ENCODE results near the gene GNMT.
A peak's percentile ranks its signal among the peaks of the same experiment; 100 is the strongest.
"Not testable (repeated sequence)": the region's sequence is repeated elsewhere in the genome, so short reads cannot be mapped to it uniquely, and the experiment has no call there.

GNMT gene

GRCh38 chr6:42978839-42979522, 18.4 kb downstream of the GNMT start, which contains the start of gene PEX6:
TSS of gene PEX6 (minus strand) at chr6:42979181. CDS start at chr6:42979150, 31 bp downstream.
- Mint-ChIP-seq H3K36me3 (ENCODE audit: low read depth) (peaks cover 8% of the 10 kb centered on the region), H3K4me3 (peak within 1 kb of the TSS; percentile 88), H3K9me3 (no peaks in the 10 kb centered on the region), H3K27ac (peak within 1 kb of the TSS; percentile 96), H3K27me3 (ENCODE audit: low read depth) (no peaks in the 10 kb centered on the region), H3K4me1 (ENCODE audit: low read depth) (peaks cover 32% of the 10 kb centered on the region)

DNA sequence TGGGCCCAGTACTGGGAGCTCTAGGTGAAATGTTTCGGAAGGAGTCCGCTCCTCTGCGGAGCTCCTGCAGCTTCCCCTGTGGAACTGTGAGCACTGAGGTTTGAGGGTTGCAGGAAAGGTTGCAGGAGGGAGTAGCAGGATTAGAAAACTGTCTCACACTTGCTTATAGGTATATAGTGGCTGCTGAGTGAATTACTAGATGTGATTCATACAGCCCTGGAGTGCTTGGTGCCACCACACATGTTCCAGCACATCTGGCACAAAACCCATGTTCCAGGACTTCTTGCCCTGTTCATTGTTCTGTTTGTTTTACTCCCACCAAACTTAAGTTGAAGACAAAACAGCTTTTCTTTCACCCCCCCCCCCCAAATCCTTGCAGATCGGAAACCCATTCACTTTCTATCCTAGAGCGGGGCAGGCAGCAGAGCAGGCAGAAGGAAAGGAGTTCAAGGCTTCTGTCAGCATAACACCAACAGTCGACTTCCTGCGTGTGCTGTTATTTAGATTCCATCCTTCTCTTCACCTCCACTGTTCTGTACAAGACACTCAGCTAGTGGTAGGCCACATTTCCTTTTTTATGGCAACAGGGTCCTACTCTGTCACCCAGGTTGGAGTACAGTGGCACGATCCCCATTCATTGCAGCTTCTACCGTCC, 19.1 kb downstream of the GNMT start:
- Mint-ChIP-seq H3K4me1 (ENCODE audit: low read depth) (peaks cover 34% of the 10 kb centered on the region), H3K9me3 (no peaks in the 10 kb centered on the region), H3K36me3 (ENCODE audit: low read depth) (peaks cover 7% of the 10 kb centered on the region), H3K27ac (peak overlapping the region; percentile 96), H3K27me3 (ENCODE audit: low read depth) (no peaks in the 10 kb centered on the region), H3K4me3 (peak overlapping the region; percentile 87)

- Mint-ChIP-seq H3K4me1 (ENCODE audit: low read depth) (peaks cover 46% of the 10 kb centered on the region), H3K27ac (peak overlapping the region; percentile 2), H3K36me3 (ENCODE audit: low read depth) (peaks cover 9% of the 10 kb centered on the region), H3K27me3 (ENCODE audit: low read depth) (no peaks in the 10 kb centered on the region), H3K4me3 (no peak overlapping the region), H3K9me3 (no peaks in the 10 kb centered on the region)
These were observed 21.3 kb downstream of the GNMT start for GRCh38 chr6:42981836-42982235.

DNA sequence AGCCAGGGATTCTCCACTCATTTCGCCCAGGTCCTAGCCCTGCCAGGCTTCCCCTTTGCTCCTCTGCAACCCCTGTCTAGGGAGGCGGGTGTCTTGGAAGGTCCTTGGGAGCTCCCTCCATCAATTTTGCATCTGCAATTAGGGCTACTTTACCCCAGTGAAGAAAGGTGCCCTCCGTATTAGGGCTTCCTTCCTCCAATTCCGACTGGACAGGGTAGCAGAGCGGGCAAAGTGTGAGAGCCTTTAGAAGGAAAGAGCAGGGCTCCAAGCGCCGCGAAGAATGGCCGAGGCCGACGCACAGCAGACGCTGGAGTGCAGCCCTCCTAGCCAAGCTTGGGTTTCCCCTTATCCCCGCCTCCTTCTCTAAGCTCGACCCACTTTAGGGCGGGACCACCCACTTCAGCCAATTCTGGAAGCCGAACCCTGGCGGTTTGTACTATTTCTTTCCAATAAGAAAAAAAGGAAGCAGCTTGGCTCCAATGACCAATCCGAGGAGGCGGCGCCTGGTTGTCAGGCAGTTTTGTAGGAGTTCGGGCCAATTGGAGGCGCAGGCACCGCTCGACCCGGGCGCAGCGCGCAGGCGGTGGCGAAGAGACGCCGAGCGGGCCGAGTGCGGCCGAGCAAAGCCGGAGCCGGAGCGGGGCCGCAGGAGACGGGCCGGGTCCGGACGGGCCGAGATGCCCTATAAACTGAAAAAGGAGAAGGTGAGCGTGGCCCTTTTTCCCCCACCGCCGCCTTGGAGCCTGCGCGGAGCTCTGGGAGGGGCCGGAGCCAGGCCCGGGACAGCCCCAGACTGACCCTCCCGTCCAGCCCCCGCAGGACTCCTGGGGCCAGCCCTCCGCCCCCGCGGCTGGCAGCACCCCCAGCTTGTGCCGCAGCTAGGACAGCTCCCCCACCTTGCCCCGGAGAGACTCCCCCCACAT, 23.7 kb downstream of the GNMT start, which contains the start of gene PPP2R5D:
Gene PPP2R5D, plus strand, starts transcription at position 570 of the 923 bp plus-strand sequence. Its CDS starts 108 bp downstream, at position 678.
- Mint-ChIP-seq H3K27me3 (ENCODE audit: low read depth) (no peaks in the 10 kb centered on the region), H3K4me1 (ENCODE audit: low read depth) (peaks cover 48% of the 10 kb centered on the region)

DNA sequence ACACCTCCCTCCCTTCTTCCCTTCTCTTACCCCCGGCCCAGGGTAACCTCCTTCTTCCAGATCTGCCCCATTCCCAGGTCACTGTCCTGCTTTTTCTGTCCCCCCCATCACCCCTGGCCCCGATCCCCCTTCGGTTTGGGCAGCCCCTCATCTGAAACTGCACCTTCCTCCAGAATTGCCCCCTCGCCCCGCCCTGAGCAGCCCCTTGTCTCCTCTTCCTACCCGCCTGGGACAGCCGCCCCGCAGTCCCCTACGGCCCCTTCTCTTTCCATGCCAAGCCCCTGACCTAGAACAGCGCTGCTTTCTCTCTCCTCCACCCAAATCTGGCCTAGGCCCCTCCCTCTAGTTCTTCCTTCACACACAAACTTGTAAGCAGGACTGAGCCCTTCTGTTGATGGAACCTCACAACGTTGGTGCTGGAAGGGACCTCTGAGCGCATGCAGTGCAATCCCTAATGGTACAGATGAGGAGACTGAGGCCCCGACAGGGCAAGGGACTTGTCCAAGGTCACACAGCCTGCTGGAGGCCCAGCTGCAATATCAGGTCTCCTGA, 24.4 kb downstream of the GNMT start:
- peaks cover 42% of the 10 kb centered on the region for H3K4me1 Mint-ChIP-seq (ENCODE audit: low read depth)

More for the DNA sequence above, 23.7 kb downstream of the GNMT start, which contains the start of gene PPP2R5D:
- Mint-ChIP-seq H3K4me3 (peak within 1 kb of the TSS; percentile 95), H3K36me3 (ENCODE audit: low read depth) (peaks cover 9% of the 10 kb centered on the region), H3K9me3 (no peaks in the 10 kb centered on the region), H3K27ac (peak within 1 kb of the TSS; percentile 87)

DNA sequence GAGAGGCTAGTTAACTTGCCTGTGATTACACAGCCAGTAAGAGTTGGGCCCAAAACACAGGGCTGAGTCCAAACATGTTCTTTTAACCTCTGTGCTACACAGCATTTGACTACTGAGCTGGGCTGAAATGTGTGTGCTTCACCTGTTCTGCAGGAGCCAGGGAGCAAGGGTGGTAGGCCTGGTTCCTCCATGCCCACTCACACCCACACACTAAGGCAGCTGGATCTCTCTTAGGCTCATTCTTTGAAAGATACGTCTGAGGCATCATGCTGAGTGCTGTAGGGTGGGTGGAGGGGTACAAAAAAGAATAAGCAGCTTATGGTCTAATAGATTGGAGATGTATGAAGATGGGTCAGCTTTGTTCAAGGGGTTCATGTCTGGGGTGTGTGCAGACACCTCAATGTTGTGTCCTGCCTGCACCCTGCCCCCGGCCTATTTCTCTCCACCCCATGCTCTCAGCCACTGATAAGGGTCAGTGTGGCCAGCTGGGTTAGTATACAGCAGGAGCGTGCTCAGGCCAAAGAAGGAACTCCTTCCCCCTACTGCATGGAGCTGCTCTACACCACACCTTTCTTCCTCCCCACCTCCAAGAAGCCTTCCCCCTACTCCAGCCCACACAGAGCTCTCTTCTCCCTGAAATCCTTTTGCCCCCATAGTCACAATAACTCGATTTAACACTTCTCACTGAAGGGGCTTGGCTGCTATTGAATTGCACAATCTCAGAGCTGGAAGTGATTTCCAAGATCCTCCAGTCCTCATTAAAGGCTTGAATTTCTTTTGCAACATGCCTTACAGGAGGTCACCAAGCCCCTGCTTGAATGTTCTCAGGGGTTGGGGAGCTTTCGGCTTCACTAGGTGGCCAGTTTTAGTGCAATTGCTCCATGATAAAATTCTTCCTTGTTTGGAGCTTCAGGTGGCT, 27.2 kb downstream of the GNMT start:
- Mint-ChIP-seq H3K36me3 (ENCODE audit: low read depth) (peaks cover 21% of the 10 kb centered on the region), H3K4me1 (ENCODE audit: low read depth) (peaks cover 38% of the 10 kb centered on the region), H3K4me3 (no peak overlapping the region), H3K27ac (peak overlapping the region; percentile 46), H3K27me3 (ENCODE audit: low read depth) (no peaks in the 10 kb centered on the region), H3K9me3 (no peaks in the 10 kb centered on the region)

More for the DNA sequence above, 24.4 kb downstream of the GNMT start:
- Mint-ChIP-seq H3K27me3 (ENCODE audit: low read depth) (no peaks in the 10 kb centered on the region), H3K36me3 (ENCODE audit: low read depth) (peaks cover 13% of the 10 kb centered on the region), H3K9me3 (no peaks in the 10 kb centered on the region), H3K4me3 (peak overlapping the region; percentile 95), H3K27ac (peak overlapping the region; percentile 85)

DNA sequence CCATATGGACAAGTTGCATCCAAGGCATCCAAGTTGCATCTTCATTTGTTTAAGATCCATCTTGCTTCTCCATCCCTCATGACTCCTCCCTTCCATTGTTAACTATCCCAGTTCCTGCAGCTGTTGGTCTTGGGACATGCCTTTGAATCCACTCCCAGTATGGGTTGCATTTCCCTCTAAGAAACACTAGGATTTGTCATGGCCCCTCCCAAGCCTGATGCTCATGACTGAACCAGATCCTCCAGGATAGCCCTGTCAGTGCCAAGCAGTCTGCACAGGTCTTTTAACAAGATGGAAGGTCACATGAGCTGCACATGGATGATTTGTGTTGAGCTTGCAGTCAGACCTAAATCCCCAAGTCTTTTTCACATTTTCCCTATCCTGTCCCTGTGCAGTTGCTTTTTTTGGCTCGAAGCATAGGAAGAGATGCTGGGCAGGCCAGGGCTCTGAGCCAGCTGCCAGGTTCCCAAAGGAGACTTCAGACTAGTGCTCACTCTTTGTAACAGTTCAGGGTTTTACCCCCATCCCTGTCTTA, 28.0 kb downstream of the GNMT start:
- no peak overlapping the region for H3K4me3 Mint-ChIP-seq
- H3K4me1 Mint-ChIP-seq (ENCODE audit: low read depth), result peaks cover 40% of the 10 kb centered on the region
- peaks cover 22% of the 10 kb centered on the region for H3K36me3 Mint-ChIP-seq (ENCODE audit: low read depth)
- no peaks in the 10 kb centered on the region for H3K27me3 Mint-ChIP-seq (ENCODE audit: low read depth)
- no peaks in the 10 kb centered on the region for H3K9me3 Mint-ChIP-seq
- no peak overlapping the region for H3K27ac Mint-ChIP-seq

GRCh38 chr6:42989923-42990322, 29.4 kb downstream of the GNMT start:
- Mint-ChIP-seq H3K4me3 (no peak overlapping the region), H3K27me3 (ENCODE audit: low read depth) (no peaks in the 10 kb centered on the region), H3K36me3 (ENCODE audit: low read depth) (peaks cover 23% of the 10 kb centered on the region), H3K9me3 (no peaks in the 10 kb centered on the region), H3K4me1 (ENCODE audit: low read depth) (peaks cover 34% of the 10 kb centered on the region), H3K27ac (no peak overlapping the region)

DNA sequence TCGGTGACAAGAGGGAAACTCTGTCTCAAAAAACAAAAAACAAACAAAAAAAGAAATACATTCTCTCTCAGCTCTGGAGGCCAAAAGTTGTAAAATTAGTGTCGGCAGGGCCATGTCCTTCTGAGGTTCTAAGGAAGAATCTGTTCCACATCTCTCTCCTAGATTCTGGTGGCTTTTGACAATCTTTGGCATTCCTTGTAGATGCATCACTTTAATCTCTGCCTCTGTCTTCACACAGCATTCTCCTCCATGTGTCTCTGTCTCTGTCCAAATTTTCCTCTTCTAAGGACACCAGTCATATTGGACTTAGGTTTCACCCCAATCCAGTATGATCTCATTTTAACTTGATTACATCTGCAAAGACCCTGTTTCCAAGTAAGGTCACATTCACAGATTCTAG, 32.9 kb downstream of the GNMT start:
- Mint-ChIP-seq H3K4me1 (ENCODE audit: low read depth) (peaks cover 10% of the 10 kb centered on the region), H3K27ac (no peak overlapping the region), H3K9me3 (no peaks in the 10 kb centered on the region), H3K36me3 (ENCODE audit: low read depth) (peaks cover 19% of the 10 kb centered on the region), H3K27me3 (ENCODE audit: low read depth) (no peaks in the 10 kb centered on the region), H3K4me3 (no peak overlapping the region)

DNA sequence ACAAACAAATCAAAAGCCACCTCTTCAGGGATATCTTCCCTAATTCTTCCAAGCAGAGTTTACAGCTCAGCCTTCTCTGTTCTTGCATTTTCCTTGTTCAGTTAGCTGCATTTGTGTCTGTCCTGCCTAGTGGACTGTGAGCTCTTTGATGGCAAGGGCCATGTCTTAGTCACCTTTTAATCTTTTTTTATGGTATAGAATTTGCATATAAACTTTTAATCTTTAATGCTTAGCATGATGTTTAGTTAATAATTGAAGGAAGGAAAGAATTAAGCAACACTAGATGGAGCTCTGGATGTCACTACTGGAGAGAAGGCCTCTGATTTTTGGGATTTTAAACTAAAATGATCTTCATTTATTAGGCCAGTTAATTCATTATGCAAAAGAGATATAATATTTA, 36.0 kb downstream of the GNMT start:
- H3K36me3 Mint-ChIP-seq (ENCODE audit: low read depth), result peaks cover 12% of the 10 kb centered on the region
- no peak overlapping the region for H3K27ac Mint-ChIP-seq
- H3K4me1 Mint-ChIP-seq (ENCODE audit: low read depth), result peaks cover 3% of the 10 kb centered on the region
- H3K4me3 Mint-ChIP-seq, result no peak overlapping the region
- H3K9me3 Mint-ChIP-seq, result no peaks in the 10 kb centered on the region
- no peaks in the 10 kb centered on the region for H3K27me3 Mint-ChIP-seq (ENCODE audit: low read depth)

- not testable (repeated sequence) for H3K27ac Mint-ChIP-seq; H3K4me1 Mint-ChIP-seq (ENCODE audit: low read depth); H3K36me3 Mint-ChIP-seq (ENCODE audit: low read depth); H3K4me3 Mint-ChIP-seq; H3K27me3 Mint-ChIP-seq (ENCODE audit: low read depth); H3K9me3 Mint-ChIP-seq
These were observed 37.7 kb downstream of the GNMT start for GRCh38 chr6:42998205-42998604.

DNA sequence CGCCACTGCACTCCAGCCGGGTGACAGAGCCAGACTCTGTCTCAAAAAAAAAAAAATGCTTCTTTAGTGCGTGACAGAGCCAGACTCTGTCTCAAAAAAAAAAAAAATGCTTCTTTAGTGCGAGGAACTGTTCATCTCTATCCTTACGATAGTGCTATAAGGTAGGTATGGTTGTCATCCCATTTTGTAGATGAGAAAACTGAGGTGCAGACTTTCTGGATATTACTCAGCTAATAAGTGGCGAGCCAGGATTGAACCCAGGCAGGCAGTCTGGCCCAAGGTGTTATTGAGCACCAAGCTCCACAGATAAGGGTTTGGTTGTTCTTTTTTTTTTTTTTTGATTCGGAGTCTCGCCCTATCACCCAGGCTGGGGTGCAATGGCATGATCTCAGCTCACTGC, 41.3 kb downstream of the GNMT start:
- peaks cover 7% of the 10 kb centered on the region for H3K36me3 Mint-ChIP-seq (ENCODE audit: low read depth)
- peaks cover 2% of the 10 kb centered on the region for H3K4me1 Mint-ChIP-seq (ENCODE audit: low read depth)
- H3K27ac Mint-ChIP-seq, result no peak overlapping the region
- no peak overlapping the region for H3K4me3 Mint-ChIP-seq
- no peaks in the 10 kb centered on the region for H3K27me3 Mint-ChIP-seq (ENCODE audit: low read depth)
- H3K9me3 Mint-ChIP-seq, result no peaks in the 10 kb centered on the region

GRCh38 chr6:43005844-43006243, 45.3 kb downstream of the GNMT start:
- Mint-ChIP-seq H3K36me3 (ENCODE audit: low read depth) (peaks cover 20% of the 10 kb centered on the region), H3K4me3 (no peak overlapping the region), H3K27ac (no peak overlapping the region), H3K9me3 (no peaks in the 10 kb centered on the region), H3K4me1 (ENCODE audit: low read depth) (peaks cover 2% of the 10 kb centered on the region), H3K27me3 (ENCODE audit: low read depth) (no peaks in the 10 kb centered on the region)
